GM18868 (cell line): Measurements from ENCODE around the gene PDE4A.
A peak's percentile ranks its signal among the peaks of the same experiment; 100 is the strongest.
"Not testable (repeated sequence)": the region's sequence is repeated elsewhere in the genome, so short reads cannot be mapped to it uniquely, and the experiment has no call there.

Experiments
- ATAC-seq: cut with Tn5 transposase; IDR thresholded peaks from one replicate; pipeline ENCODE4 v1.9.1; 2021; ENCODE audit warnings: mild to moderate bottlenecking, moderate library complexity; ENCODE audit not compliant: unreplicated experiment

Gene PDE4A

GRCh38 chr19:10461047-10461949 is 41.0 kb downstream of the PDE4A start:
- ATAC-seq = peak; percentile 63

DNA sequence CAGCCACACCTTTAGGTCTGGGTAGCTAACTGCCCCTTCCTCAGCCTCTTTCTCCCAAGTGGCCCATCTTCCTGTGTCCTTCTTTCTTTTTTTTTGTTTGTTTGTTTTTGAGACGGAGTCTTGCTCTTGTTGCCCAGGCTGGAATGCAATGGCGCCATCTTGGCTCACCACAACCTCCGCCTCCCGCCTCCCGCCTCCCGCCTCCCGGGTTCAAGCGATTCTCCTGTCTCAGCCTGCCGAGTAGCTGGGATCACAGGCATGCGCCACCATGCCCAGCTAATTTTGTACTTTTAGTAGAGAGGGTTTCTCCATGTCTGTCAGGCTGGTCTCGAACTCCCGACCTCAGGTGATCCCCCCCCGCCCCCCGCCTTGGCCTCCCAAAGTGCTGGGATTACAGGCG is 41.7 kb downstream of the PDE4A start:
- ATAC-seq = not testable (repeated sequence)

DNA sequence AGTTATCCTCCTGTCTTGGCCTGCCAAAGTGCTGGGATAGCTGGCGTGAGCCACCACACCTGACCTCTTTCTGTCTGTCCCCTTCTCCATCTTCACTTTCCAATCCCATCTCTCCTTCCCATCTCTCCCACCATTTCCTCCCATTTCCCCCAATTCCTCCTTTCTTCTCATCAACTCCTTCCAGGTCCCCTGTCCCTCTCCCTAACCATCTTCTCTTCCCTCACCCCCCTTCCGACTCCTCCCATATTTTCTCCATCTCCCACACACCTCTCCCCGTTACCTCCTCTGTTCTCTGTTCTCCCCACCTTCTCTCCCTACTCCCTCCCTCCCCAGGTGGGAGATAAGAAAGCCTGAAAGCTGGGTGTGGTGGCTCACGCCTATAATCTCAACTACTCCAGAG is 42.2 kb downstream of the PDE4A start:
- ATAC-seq = no peak

GRCh38 chr19:10464456-10464855 is 44.1 kb downstream of the PDE4A start:
- ATAC-seq = no peak

- ATAC-seq = no peak
These were observed 46.9 kb downstream of the PDE4A start for GRCh38 chr19:10467104-10467706.

GRCh38 chr19:10468133-10468532 is 47.8 kb downstream of the PDE4A start:
- no peak for ATAC-seq

DNA sequence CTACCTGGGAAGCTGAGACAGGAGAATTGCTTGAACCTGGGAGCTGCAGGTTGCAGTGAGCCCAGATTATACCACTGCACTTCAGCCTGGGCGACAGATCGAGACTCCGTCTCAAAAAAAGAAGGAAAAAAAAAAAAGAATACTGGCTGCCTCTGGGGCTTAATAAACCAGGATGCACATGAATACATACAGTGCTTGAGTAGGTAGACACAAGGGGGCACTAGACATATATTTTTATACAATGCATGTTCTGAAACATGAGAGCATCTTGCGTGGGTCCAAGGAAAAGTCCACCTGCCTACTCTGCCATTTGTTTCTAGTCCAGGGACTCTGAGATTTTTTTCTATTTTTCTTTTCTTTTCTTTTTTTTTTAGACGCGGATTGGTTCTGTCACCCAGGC is 51.6 kb downstream of the PDE4A start:
- ATAC-seq = no peak

DNA sequence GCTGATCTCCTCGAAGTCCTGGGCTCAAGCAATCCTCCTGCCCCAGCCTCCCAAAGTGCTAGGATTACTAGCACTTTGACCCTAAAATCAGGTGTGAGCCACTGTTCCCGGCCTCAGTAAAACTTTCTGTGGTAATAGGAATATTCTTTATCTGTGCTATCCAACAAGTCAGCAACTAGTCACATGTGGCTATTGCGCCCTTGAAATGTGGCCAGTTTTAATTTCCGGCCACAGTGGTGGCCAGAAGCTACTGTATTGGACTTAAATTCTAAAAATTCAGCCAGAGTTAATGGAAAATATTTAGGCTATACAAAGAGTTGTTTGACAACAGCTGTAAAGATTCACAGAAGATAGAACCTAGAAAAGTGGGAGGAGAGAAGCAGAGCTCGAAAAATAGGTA is 52.9 kb downstream of the PDE4A start:
- no peak for ATAC-seq

DNA sequence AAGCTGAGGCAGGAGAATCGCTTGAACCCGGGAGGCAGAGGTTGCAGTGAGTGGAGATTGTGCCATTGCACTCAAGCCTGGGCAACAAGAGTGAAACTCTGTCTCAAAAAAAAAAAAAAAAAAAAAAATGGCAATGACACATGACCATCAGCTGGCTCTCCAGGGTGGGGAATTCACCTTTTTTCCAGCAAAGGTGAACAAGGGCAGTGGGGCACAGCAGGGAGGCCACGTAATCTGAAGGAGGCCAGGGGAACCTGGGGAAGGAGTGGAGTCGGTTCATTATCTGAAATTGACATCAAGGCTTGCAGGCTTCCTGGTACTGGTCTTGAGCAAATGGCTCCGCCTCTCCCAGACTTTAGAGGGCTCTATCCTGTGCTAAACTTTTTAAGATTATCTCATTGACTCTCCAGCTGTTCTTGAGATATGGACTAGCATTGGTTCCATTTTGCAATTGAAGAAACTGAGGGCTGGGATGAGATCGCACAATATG is 54.7 kb downstream of the PDE4A start:
- no peak for ATAC-seq

DNA sequence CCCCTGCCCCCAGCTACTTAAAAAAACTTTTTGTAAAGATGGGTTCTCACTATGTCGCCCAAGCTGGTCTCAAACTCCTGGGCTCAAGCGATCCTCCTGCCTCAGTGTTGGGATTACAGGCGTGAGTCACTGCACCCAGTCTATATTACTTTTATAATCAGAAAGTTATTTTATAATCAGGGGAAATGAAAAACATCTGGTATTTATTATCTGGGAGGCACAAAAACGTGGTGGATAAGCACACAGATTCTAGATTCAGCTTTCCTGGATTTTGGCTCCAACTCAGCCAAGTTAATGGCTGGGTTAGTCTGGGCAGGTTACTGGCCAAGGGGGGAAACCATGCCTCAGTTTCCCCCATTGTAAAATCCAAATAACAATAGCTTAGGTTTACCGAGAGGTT is 58.1 kb downstream of the PDE4A start:
- ATAC-seq = no peak

DNA sequence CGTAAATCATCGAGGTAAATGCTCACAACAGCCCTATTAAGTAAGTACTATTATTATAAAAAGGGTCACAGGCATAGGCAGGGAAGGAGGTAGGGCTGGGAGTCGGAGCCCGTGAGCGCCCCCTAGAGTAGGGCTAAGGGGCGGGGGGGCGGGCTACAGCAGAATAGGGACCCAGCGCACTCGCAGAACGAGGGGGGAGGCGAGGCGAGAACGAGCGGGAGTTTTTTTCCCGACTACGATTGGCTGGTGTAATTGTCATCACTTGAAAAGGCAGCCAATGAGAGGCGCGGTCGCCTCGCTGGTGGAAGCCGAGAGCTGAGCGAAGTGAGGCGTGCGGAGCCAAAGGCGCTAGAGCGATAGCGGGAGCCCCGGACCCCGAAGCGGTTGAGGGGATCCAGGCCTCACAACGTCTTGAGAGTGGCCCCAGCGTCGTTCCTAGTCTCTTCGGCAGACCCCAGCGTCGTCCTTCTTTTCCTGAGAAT is 58.6 kb downstream of the PDE4A start:
- no peak for ATAC-seq

DNA sequence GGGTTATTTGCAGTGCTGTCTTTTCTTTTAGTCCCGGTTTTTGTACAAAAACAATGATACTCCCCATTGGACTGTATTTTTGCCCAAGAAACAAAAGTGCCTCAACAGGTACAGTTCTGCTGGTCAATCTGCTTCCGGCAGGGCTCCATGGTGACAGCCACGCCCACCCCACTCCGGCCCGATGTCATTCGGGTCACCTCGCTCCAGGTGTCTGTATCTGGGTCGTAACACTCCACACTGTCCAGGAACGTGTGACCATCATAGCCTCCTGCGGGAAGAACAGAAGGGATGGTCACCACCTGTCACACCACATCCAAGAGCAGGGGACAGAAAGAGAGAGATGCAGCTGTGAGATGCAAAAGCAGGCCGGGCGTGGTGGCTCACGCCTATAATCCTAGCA is 66.2 kb downstream of the PDE4A start:
- ATAC-seq = no peak

DNA sequence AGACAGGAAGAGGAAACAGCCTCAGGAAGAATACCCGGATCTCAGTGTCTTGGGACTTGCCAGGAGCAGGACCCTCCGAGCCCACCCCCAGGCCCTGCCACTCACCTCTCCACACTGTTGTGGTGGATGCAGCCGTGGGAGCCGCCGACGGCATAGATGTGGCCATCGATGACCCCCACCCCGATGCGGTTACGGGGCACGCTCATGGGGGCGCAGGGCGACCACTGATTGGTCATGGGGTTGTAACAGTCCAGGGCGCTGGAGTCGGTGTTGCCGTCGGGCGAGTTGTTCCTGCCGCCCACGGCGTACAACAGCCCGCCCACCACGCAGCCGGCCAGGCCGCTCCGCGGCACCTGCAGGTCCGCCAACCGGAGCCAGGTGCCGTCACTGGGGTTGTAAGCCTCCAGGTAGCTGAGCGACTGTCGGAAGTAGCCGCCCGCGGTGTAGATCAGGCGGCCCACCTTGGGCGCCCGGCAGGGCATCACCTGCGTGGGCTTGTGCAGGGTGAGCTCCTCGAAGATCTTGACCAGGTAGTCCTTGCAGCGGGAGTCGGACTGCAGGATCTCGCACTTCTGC is 71.2 kb downstream of the PDE4A start:
- ATAC-seq = no peak

- ATAC-seq = no peak
These were observed 77.0 kb downstream of the PDE4A start for GRCh38 chr19:10497371-10497770.

DNA sequence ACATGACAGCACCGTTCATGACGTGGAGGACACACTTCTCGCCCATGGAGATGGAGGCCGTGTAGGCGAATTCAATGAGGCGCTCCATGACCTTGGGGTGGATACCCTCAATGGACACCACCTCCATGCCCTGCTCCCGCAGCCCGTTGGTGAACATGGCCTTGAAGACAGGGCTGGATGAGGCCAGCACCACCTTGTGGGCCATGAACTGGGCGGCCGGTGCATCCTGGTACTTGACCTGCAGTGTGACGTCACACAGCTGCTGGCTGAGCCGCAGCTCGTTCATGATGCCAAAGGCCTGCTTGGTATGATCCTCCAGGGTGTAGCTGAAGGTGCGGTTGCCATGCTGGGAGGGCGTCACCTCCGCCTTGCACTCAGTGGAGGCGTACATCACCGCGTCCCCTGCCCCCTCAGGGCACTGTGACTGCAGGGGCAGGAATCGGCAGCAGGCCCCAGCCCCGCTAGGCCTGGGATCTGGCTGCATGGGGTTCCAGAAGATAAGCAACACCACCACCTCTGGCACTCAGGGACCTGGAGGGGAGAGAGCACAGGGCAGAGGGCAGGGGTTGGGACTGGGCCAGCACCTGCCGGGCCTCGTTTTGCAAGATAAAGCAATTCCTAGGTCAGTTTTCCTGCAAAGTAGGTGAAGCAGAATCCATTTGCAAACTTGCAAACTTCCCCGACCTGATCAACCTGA is 79.4 kb downstream of the PDE4A start:
- ATAC-seq = no peak

GRCh38 chr19:10500247-10500592 is 79.9 kb downstream of the PDE4A start:
- ATAC-seq = no peak

- ATAC-seq = peak; percentile 36
These were observed 81.7 kb downstream of the PDE4A start for GRCh38 chr19:10501971-10502523.

DNA sequence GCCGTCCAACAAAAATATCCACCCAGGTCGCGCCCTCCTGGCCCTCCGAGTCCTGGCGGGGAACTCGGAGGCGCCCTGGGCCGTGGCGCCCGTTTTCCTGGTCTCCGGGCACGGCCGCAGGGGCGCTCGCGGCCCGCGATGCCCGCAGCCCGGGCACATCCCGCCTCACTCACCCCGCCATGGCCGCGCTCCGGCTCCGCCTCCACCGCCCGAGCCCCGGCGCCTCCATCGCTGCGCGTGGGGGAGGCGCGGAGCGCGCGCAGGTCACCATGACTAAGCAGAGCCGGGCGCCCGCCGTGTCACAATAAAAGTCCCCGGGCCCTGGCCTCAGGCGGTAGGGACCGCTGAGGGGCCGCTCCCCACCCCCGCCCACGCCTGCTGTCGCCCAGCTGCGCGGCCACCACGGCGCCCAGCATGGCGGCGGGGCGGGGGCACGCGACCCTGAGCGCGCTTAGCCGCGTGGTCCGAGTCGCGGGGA is 82.2 kb downstream of the PDE4A start:
- peak; percentile 78 for ATAC-seq

DNA sequence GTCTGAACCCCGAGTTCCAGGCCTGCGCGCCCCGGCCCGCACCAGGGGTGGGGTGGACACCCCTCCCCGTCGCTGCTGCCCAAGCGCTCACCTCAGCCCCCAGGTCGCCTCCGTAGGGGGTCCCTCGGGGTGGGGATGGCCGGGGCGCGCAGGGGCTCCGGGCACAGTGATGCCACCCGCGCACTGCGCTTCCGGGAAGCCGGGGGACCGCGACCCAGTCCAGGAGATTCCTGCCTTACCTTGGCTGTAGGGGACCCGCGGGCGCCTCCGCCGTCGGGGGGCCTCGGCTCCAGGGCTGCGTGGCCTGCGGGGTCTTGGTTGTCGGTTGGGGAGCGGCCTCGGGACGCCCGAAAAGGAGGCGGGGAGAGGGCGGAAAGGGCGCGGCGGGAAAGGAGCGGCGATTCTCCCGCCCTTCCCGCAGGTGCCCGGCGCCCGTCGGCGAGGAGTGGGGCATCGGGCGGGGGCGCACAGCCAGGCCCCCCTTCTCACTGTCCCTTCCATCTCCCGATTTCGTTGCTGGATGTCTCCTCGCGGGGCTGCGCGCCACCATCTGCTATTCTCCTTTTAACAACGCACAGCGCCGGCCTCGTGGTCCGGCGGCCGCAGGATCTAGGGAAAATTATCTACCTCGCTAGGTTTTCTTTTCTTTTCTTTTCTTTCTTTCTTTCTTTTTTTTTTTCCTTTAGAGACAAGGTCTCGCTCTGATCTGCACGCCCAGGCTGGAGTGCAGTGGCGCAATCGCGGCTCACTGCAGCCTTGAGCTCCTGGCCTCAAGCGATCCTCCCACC is 82.9 kb downstream of the PDE4A start, which contains the start of gene KEAP1:
TSS of gene KEAP1 (minus strand) at position 355 of the 788 bp plus-strand sequence. CDS start 3,323 bp downstream, outside the sequence.
- peak; percentile 26 for ATAC-seq
